PFSK-1 (cell line): ENCODE data around the gene RPRD1B.

ENCODE experiments used
- POLR2AphosphoS5 ChIP-seq: IDR thresholded peaks from 2 replicates; pipeline ENCODE4 v1.6.1; 2012; ENCODE audit warnings: low read depth, mild to moderate bottlenecking, control low read depth, low read length, moderate library complexity
- REST ChIP-seq, 2 experiments: IDR thresholded peaks; 2 replicates each; pipeline versions ENCODE4 v1.6.1 to v1.8.0; 2011 to 2012; ENCODE audit warnings: low read depth in 2 of 2, low read length in 2 of 2, control low read depth in 1 of 2, inconsistent platforms in 1 of 2, mild to moderate bottlenecking in 1 of 2, moderate library complexity in 1 of 2; ENCODE audit not compliant: insufficient read depth in 1 of 2
- SIN3A ChIP-seq: IDR thresholded peaks from 2 replicates; pipeline ENCODE4 v1.6.1; 2012; ENCODE audit warnings: mild to moderate bottlenecking, low read length, moderate library complexity, borderline replicate concordance; ENCODE audit not compliant: insufficient read depth

GRCh38 chr20:38055848-38056247 lies 22.3 kb downstream of the RPRD1B start:
- no peak for TF ChIP-seq POLR2AphosphoS5
- TF ChIP-seq SIN3A: no peak
- no peak for TF ChIP-seq REST (IDR thresholded peaks at IDR 0.05; ENCODE audit: insufficient read depth in 1 of 2, low read depth in 2 of 2, low read length in 2 of 2)
